Calu3 (cell line): ENCODE measurements around the gene PGM5. TPM values are rescaled to one million over a fixed set of nuclear protein-coding genes. Genes with fewer than 3 reads are reported as not detected.

Experiments
- BruUV-seq: library from RNA; stranded (reverse); fragments of 400-500 nt; replicated peaks from 2 replicates; lab custom pipeline; 2021; lab: Mats Ljungman, UMichigan
- CTCF ChIA-PET: fragments of 300-600 bp; sonication (Branson Sonifier 250); formaldehyde crosslinking; loops from one replicate; lab custom pipeline; 2022; ENCODE audit warnings: antibody characterized with exemption; lab: Charles Lee
- DNase-seq: peaks from one replicate; pipeline ENCODE4 v3.0.0; 2022
- H3K27ac Mint-ChIP-seq: one replicate; pipeline ENCODE4 v1.8.0; 2022; ENCODE audit warnings: mixed read lengths; ENCODE audit not compliant: unreplicated experiment
- H3K27me3 Mint-ChIP-seq: one replicate; pipeline ENCODE4 v1.8.0; 2022; ENCODE audit warnings: mixed read lengths; ENCODE audit not compliant: unreplicated experiment
- H3K36me3 Mint-ChIP-seq: one replicate; pipeline ENCODE4 v1.8.0; 2022; ENCODE audit warnings: mild to moderate bottlenecking, moderate library complexity, mixed read lengths; ENCODE audit not compliant: insufficient read depth, unreplicated experiment
- H3K4me1 Mint-ChIP-seq: one replicate; pipeline ENCODE4 v1.8.0; 2022; ENCODE audit warnings: mild to moderate bottlenecking, low read depth, mixed read lengths; ENCODE audit not compliant: unreplicated experiment
- H3K4me3 Mint-ChIP-seq: one replicate; pipeline ENCODE4 v1.8.0; 2022; ENCODE audit warnings: mild to moderate bottlenecking, low read depth, moderate library complexity, mixed read lengths; ENCODE audit not compliant: unreplicated experiment
- H3K9me3 Mint-ChIP-seq: one replicate; pipeline ENCODE4 v1.8.0; 2022; ENCODE audit warnings: low read depth, mixed read lengths; ENCODE audit not compliant: unreplicated experiment
- intact Hi-C: fragments of 100-400 bp; cut with micrococcal nuclease; formaldehyde crosslinking; loops from one replicate; pipeline ENCODE4 v1.10.0; 2022; ENCODE audit not compliant: unreplicated experiment
- total RNA-seq: library from RNA; stranded (reverse); gene quantifications from 2 replicates; pipeline ENCODE4 v1.2.3, GENCODE V29; 2022
- TF ChIP-seq, protein P1 (sequence below): fragments of 200-600 bp; IDR thresholded peaks from one replicate; pipeline ENCODE4 v1.8.0; 2022; ENCODE audit warnings: antibody characterized with exemption; ENCODE audit not compliant: unreplicated experiment

PGM5 gene
- total RNA-seq, 1 experiment from 2014 or later, result 0.87 TPM

DNA sequence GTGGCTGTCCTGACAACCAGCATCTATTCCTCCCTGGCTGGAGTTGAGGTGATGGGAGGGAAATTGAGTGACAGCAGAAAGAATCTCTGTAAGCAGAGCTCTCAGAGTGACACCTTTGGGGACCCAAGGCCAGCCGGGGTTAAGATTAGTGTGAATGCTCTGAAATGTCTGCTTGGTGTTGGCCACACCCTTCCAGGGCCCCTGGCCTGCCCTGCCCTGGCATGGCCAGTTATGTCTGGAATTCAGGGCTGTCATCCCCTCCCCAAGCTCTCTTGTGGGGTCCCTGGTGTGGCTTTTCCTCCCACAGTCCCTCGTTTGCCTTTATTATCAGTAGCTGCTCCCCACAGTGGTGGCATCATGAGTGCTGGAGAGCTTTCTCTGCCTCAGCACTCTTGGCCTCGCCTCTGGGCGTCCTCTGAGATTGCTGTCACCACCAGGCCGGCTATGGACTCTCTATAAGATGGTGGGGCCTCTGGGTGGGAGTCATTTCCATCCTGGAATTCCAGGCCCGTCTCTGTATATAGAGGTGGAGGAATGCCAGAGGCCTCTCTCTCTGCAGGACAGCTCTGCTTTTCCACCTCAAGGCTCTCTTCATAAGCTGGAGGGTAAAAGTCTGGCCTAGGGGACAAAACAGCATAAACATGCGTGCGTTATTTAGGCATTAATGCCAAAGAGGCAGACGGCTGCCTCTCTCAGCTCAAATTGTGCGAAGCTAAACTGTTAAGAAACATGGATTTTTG, 180.6 kb downstream of the PGM5 start:
- CTCF ChIA-PET, result interaction anchor here (0.6 to 1.2 kb wide), 3 partner anchors 14 to 58 kb away, joined by 3 to 6 read pairs (median 4); no protein-coding TSS in a partner anchor

DNA sequence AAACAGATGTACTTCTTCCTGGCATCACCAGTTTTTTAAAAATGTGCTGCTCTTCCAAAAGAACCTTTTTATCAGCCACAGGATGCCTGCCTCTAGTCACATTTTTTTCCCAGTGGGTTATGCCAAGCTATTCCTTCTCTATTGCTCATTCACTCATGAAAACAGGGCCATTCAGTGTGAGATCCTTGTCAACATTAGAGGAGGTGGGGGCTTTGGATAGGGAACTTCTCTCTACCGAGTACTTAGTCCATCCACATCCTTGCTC, 181.1 kb downstream of the PGM5 start:
- no peak overlapping the region for H3K4me3 Mint-ChIP-seq
- H3K9me3 Mint-ChIP-seq, result no peaks in the 10 kb centered on the region
- intact Hi-C loops, result no loop called here
- BruUV-seq, result no TSS peak
- no peak for DNase-seq
- TF ChIP-seq, protein P1, sequence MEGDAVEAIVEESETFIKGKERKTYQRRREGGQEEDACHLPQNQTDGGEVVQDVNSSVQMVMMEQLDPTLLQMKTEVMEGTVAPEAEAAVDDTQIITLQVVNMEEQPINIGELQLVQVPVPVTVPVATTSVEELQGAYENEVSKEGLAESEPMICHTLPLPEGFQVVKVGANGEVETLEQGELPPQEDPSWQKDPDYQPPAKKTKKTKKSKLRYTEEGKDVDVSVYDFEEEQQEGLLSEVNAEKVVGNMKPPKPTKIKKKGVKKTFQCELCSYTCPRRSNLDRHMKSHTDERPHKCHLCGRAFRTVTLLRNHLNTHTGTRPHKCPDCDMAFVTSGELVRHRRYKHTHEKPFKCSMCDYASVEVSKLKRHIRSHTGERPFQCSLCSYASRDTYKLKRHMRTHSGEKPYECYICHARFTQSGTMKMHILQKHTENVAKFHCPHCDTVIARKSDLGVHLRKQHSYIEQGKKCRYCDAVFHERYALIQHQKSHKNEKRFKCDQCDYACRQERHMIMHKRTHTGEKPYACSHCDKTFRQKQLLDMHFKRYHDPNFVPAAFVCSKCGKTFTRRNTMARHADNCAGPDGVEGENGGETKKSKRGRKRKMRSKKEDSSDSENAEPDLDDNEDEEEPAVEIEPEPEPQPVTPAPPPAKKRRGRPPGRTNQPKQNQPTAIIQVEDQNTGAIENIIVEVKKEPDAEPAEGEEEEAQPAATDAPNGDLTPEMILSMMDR, result no peak
- H3K27me3 Mint-ChIP-seq, result peaks cover 16% of the 10 kb centered on the region
- H3K36me3 Mint-ChIP-seq, result no peaks in the 10 kb centered on the region
- H3K4me1 Mint-ChIP-seq, result no peaks in the 10 kb centered on the region
- H3K27ac Mint-ChIP-seq, result no peak overlapping the region
- CTCF ChIA-PET, result no interaction called here

More for the DNA sequence above, 180.6 kb downstream of the PGM5 start:
- peaks cover 11% of the 10 kb centered on the region for H3K27me3 Mint-ChIP-seq
- DNase-seq, result no peak
- no TSS peak for BruUV-seq
- H3K4me1 Mint-ChIP-seq, result no peaks in the 10 kb centered on the region
- H3K9me3 Mint-ChIP-seq, result no peaks in the 10 kb centered on the region
- TF ChIP-seq, protein P1, result no peak
- no peak overlapping the region for H3K27ac Mint-ChIP-seq
- H3K36me3 Mint-ChIP-seq, result no peaks in the 10 kb centered on the region
- H3K4me3 Mint-ChIP-seq, result no peak overlapping the region
- intact Hi-C loops, result no loop called here

DNA sequence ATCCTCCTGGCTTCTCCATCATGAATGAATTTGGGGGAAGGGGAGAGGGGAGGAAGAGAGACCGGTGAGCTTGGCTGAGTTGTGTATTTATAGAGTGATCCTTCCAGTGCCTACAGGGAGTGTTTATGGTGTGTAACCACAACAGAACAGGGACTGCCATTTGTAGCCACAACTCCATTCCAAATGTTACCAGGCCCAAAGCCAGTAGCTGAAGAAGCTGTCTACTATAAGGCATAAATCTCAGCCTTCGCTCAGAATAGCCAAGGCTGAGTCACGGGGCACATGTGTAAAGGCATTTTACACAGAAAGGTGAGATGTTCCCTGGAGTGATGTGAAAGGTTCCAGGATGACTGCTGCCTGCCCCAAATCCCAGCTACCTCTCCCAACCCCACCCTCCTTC, 181.8 kb downstream of the PGM5 start:
- Mint-ChIP-seq H3K9me3 (no peaks in the 10 kb centered on the region), H3K4me1 (no peaks in the 10 kb centered on the region), H3K27ac (no peak overlapping the region), H3K36me3 (no peaks in the 10 kb centered on the region), H3K27me3 (peaks cover 17% of the 10 kb centered on the region), H3K4me3 (no peak overlapping the region)
- CTCF ChIA-PET, result no interaction called here
- intact Hi-C loops, result no loop called here
- no TSS peak for BruUV-seq
- TF ChIP-seq, protein P1, result no peak
- DNase-seq, result no peak

DNA sequence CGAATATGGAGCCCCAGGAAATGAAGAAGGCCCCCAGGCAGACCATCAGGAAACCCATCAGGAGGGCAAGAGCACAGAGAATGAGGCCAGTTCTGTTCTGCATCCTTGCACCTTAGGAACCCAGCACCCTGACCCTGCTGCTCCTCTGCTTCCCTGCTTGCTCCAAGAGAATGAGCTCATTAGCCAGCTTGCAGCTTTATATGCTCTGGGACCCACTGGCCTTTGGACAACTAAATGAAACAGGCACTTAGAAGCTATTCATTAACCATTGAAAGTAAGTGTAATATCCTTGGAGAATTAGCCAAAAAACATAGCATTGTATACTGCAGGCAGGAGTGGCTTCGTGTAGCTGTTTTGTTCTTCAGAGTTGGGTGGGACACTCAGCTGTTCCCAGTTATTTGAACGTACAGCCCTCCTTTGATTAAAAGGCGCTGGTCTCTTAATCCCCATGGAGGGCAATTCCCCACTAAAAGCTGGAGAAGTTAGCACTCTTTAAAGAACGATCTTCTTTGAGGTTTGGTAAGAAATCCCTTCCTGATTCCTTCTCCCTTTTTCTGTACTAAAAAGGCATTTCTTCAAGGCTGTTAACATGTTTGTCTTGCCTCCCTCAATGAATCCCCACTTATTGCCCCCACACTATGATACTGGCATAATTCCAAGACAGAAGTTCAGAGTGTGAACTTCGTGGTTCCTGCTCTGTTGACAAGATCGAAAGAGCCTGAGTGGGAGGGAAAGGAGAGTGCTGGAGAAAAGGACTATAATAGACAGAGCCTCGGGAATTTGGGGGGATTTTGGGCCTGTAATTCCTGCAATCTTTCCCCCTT, 184.5 kb downstream of the PGM5 start, which contains the start of gene TMEM252:
TMEM252 (minus strand) TSS at position 172 of the 824 bp plus-strand sequence; CDS start at position 103, 69 bp downstream.
- DNase-seq, result no peak
- no peak within 1 kb of the TSS for H3K4me3 Mint-ChIP-seq
- no TSS peak for BruUV-seq
- intact Hi-C loops, result no loop called here
- no peaks in the 10 kb centered on the region for H3K9me3 Mint-ChIP-seq
- H3K36me3 Mint-ChIP-seq, result no peaks in the 10 kb centered on the region
- H3K27me3 Mint-ChIP-seq, result peaks cover 17% of the 10 kb centered on the region
- H3K4me1 Mint-ChIP-seq, result no peaks in the 10 kb centered on the region
- no peak within 1 kb of the TSS for H3K27ac Mint-ChIP-seq
- CTCF ChIA-PET, result interaction anchor here (1.1 kb wide), 1 partner anchor 20 kb away, joined by 3 read pairs; no protein-coding TSS in a partner anchor
- TF ChIP-seq, protein P1, result no peak
